GM21576 (cell line): ENCODE data around the gene FGF8.

ENCODE experiments used
- ATAC-seq: cut with Tn5 transposase; IDR thresholded peaks from one replicate; pipeline ENCODE4 v1.9.1; 2021; ENCODE audit warnings: mild to moderate bottlenecking, moderate library complexity; ENCODE audit not compliant: unreplicated experiment

The FGF8 gene

DNA sequence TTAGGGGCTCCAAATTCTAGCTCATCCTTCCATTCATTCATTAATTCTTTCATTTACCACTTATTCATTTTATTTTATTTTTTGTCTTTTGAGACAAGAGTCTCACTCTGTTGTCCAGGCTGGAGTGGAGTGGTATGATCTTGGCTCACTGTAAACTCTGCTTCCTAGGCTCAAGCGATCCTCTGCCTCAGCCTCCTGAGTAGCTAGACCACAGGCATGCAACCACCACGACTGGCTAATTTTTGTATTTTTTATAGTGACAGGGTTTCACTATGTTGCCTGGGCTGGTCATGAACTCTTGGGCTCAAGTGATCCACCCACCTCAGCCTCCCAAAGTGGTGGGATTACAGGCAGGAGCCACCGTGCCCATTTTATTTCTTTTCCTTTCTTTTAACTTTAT lies 31.6 kb downstream of the FGF8 start:
- ATAC-seq: no peak

DNA sequence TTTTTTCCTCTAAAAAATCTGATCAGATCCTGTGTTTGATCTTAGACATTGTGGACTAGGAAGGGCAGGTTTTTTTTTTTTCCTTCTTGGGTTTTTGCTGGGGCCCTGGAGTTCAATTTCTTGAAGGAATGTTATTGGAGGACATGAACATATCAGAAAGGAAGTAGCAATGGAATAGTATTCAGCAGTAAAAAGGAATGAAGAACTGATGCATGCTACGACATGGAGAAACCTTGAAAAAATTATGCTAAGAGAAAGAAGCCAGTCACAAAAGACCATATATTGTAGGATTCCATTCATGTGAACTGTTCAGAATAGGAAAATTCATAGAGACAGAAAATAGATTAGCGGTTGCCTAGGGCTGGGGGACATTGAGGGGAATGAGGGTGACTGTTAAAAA lies 34.0 kb downstream of the FGF8 start:
- no peak for ATAC-seq

DNA sequence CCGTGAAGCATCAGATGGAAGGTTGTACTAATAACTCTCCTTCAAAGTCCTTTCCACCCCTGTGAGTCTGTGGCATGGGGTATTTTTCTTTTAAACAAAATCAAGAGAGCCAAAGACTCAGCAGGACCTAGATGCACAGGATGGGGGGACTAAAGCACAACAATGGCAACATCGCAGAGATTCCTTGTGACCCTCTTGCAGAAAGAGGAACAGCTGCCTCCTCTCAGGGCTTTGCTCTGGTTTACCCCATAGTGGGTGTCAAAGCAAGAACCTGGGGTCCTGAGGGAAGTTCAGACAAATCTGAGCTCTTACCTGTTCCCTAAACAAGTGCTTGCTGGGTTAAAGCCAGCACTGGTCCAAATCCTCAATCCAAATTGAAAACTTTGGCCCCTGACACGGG lies 39.2 kb downstream of the FGF8 start:
- no peak for ATAC-seq

DNA sequence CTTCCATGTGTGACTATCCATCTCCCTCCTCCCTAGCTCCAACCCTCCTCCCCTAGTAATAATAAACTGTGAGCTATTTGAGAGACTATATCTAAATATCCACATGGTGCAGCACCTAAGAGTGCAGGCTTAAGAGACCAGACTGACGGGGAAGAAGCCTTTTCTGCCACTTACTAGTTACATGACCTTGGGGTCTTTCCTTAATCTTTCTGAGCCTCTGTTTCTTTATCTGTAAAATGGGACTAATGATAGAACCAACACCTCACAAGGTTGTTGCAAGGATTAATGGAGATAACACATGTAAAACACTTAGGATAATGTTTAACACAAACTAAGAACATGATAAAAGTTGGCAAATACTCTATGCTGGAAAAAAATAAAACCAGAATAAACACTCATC lies 43.8 kb downstream of the FGF8 start:
- no peak for ATAC-seq

DNA sequence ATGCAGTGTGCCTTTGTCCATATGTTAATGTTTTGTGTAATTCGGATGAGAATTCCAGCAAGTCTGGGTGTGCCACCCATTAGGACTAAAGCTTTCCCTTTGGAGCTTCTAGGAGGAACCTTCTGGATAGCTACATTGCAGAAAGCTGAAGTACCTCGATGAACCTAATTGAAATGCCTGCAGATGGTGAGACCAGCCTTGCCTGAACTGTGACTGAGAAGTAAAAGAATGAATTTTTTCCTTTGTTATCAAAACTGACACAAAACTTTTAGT lies 49.9 kb downstream of the FGF8 start:
- ATAC-seq: no peak

DNA sequence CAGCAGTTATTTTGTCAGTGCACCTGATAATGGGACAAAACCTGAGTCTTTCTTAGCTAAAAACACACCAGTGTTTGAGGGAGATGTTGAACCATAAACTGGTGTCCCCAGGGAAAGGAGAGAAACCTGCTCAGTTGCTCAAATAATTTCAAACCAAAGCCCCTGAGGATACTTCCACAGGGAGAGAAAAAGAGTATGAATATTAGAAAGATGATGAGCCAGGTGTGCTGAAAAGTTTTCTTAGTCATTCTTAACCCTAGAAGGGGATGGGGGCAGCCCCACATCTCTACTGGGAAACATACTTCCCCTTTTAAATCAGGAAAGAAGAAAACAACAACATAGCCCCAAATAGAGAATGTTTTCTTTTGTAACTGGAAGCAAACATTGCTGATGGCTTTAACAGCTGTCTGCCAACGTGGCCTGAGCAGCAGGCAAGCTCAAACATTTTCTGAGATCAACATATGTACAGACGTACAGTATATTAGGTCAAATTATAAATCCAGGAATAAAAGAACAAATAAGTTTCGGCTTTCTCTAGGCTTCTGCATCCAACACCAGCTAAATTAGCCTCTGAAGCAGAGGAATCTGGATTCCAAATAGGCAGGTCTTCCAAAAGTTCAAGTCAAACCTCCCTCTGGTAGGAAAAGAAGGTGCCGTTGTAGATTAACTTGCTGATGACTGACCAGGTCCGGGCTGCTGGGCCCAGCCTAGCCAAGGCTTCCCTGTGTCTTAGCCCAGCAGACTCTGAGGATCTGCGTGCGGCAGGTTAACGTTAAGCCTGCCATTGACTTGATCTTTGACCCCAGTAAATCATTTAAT lies 50.4 kb downstream of the FGF8 start:
- ATAC-seq: no peak

DNA sequence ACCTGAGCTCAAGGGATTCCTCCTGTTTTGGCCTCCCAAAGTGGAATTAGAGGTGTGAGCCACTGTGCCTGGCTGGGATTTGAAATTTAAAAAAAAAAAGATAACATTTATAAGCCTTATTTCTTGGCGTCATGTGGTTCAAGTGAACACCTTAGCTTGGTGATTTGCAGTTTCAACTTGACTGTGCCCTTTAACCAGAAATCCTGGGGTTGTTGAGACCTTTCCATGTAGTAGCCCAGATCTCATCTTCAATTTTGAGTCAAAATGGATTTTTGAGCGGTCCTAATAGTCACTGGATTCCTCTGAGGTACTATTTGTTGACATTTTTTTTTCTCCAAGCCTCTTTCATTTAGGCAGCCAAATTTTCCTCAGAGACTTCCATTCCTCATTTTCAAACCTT lies 51.5 kb downstream of the FGF8 start:
- ATAC-seq: no peak

DNA sequence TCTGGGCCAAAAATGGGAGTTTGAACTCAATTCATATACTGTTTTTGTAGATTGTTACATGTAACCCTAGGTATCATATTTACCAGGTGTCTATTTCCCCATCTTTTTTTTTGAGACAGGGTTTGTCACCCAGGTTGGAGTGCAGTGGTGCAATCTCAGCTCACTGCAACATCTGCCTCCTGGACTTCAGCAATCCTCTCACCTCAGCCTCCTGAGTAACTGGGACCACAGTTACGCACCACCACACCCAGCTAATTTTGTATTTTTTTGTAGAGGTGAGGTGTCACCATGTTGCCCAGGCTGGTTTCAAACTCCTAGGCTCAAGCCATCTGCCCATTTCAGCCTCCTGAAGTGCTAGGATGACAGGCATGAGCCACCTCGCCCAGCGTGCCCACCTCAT lies 52.7 kb downstream of the FGF8 start:
- ATAC-seq: no peak

DNA sequence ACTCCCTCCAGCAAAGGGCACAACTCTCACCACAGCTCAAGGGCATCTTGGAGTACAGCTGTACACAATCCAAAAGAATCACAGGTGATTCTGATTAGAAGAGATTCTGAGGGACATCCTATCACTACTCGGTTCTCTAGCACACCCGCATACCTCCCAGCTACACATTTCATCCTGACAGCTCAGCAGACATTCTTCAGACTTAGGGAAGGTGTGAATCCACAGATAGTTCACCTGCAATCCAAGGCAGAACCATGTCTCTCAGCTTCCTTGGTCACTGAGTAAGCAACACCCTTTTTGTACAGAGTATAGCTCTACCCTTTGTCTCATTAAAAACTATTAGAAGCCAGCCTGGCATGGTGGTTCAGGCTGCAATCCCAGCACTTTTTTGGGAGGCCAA lies 54.1 kb downstream of the FGF8 start:
- ATAC-seq: no peak

DNA sequence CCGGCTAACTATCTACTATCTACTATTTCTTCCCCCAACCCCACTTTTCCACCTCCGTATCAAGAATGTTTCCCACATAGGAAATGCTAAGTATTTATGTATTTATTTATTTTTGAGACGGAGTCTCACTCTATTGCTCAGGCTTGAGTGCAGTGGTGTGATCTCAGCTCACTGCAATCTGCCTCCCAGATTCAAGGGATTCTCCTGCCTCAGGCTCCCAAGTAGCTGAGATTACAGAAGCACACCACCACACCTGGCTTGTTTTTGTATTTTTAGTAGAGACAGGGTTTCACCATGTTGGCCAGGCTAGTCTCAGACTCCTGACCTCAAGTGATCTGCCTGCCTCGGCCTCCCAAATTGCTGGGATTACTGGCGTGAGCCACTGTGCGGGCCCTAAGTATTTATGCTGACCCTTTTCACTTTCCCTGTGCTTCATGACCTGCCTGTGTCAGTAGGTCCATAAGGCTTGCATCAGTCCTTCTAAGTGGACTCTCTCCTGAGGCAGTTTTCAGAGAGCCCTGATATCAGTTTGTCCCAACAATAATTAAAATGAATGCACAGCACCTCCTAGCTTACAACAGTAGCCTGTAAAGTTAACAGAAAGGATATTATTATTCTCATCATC lies 55.2 kb downstream of the FGF8 start:
- ATAC-seq: no peak
